HG03139 (cell line): ENCODE results near the gene PROX1.

Experiments used
- ATAC-seq: cut with Tn5 transposase; IDR thresholded peaks from one replicate; pipeline ENCODE4 v1.9.1; 2021; ENCODE audit not compliant: unreplicated experiment

Gene PROX1

DNA sequence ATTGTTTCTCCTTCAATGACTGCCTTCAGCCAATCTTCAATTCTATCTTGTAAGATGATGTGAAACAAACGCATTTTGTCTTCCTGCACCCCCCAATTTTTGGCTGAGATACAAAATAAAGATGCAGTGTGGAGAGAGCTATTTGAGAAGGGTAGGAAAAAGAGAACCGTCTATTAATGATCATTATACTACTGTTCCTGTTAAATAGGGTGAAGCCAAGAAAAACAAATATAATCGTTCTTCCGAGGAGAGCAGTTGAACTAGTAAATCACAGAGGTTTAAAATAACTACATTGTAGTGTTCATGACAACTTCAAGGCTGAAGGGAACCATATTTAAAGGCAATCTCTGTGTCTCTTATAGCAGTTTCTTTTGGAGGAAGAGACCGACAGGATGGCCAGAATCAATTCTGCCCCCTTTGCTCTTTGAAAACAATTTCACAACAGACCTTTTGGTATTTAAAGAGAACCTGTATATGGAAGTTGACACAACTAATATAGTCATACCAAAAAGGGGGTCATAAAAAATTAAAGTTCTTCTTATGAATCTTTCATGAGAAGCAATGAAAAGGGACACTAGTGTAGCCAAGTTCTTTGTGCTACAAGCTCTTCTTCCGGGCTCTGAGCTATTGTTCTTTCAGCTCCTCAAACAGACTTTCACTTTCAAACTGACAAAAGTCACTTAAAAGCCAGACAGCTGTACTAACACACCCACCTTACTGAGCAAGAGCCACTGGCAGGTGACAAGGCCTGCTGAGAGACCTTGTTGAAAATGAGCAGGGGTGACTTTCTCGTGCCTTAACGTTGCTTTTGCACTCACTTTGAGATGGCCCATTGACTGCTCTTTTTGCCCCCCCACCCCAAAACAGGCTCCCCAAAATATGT, 30.9 kb downstream of the PROX1 start:
- no peak for ATAC-seq

DNA sequence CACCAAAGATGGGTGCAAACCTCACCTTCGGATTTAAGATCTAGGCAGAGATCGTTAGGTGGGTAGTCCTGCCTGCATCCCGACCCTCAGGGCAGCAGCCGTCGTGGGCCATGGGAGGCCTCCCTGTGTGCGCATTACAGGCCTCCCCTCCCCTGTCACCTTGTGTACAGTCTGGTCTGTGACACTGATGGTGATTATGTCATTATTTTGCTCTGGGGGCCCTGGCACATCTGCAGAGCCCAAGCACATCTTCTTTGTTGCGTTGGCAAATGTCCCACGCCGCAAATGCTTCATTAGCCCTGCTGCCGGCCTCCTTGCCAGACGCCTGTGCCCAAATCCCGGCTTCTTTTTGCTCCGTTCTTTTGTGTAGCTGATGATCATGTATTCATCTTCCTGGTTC, 31.7 kb downstream of the PROX1 start:
- ATAC-seq: no peak

DNA sequence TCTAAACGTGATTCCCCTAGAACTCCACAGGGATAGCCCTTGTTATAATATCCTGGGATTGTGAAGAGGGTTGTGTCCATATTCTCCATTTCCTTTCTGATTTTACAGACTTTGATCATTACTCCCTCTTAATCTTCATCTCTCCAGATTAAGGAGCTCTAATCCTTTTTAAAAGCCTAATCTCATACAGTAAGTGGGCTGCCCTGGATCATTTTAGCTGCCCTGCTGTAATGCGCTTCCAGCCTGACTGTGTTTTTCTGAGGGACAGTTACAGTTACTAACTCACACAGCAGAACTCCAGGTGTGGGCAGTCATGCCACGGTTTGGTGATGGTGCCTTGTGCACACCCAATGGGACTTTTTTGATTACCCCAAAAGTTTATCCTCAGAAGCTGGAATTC, 33.5 kb downstream of the PROX1 start:
- no peak for ATAC-seq

DNA sequence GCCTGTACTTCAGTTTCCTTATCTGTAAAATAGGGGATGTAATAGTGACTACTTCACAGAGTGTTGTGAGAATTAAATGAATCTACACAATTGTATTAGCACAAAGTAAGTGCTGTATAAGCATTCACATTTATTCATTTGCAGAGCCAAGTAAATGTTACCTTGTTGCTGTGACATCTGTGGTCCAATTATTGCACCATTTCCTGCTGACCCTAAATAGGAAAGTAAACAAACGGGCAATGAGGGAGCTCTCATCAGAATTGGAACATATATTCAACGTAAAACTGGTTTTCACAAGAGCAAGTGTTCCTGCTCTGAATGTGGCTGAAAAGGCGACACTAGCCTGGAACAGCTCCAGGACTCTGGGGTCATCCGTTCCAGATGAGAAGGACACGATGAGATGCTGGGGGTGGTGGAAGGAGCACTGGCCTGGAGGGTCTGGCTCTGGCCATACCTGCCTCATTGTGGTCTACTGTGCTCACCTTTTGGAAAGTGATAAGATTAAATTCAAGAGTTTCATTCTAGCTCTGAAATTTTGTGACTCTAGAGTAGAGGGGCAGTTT, 34.5 kb downstream of the PROX1 start:
- ATAC-seq: no peak

DNA sequence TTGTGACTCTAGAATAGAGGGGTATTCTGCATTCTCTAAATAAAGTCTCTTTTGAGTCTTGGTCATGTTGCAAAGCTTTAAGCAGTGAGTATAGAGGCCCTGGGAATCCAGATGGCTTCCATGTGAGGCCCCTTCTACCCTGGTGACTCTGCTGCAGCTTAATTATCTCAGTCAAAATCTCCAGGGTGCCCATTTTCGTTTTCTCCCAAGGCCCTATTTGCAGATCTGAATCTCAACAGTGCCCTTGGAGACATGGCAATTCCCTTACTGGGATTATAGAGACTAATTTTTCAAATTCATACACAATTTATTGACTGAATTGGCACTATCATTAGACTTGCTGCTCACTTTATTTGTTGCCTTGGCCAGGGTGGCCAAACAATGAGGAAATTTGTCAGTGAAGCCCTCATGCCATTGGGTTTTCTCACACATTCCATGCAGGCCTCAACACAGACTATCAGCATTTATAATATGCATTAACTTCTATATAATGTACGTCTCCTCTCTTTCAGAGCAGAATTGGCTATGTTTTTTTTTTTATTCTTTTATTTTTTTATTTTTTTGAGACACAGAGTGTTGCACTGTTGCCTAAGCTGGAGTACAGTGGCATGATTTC, 35.1 kb downstream of the PROX1 start:
- ATAC-seq: no peak

DNA sequence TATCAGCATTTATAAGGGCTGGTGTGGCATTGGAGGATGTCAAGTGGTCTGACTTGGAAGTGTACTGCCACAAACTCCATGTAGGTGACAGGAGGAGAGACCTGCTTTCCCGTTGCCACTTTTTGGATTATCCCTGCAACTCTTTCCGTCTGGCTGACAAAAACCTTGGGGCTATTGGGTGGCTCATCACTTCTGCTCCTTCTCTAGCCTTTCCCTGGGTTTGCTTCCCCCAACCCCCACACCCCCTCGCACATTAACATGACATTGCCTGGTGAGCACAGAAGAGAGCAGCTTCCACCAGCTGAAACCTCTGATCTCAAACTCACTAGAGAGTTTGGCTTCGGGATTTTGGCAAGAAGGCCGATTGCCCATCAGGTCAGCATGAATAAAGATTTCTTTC, 39.2 kb downstream of the PROX1 start:
- ATAC-seq: no peak

DNA sequence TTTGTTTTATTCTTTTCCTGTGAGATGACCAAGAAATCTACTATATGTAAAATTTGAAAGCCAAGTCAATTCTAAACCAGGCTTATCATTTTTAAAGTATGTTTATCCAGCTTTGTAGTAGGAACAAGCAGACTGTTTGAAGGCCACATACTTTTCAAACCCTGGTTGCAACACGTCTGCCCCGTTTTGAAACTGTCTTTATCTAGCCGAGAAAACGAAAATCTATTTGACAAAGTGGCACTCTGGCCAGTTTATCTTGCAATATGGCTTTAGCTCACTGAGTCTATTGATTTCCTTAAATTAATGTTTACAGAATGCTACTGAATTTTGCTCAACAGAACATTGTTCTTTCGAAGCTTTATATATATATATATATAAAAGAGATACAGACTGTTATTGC, 39.7 kb downstream of the PROX1 start:
- ATAC-seq: no peak

DNA sequence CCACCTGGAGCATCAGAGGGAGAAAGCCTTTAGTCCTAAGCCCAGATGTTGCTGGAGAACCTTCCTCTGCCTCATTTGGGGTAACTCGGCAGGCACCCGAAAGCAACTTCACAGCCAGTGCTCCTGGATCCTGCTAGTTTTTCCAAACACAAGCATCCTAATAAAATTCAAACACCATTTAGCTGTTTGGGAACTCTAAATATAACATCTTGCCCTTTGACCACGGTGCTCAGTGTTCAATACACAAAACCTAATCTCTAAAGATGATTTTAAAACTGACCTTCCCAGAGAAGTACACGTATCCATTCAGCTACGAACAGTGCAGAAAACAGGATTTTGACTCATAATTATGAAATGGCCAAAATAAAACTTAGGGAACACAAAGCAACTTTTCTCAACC, 40.3 kb downstream of the PROX1 start:
- ATAC-seq: no peak

DNA sequence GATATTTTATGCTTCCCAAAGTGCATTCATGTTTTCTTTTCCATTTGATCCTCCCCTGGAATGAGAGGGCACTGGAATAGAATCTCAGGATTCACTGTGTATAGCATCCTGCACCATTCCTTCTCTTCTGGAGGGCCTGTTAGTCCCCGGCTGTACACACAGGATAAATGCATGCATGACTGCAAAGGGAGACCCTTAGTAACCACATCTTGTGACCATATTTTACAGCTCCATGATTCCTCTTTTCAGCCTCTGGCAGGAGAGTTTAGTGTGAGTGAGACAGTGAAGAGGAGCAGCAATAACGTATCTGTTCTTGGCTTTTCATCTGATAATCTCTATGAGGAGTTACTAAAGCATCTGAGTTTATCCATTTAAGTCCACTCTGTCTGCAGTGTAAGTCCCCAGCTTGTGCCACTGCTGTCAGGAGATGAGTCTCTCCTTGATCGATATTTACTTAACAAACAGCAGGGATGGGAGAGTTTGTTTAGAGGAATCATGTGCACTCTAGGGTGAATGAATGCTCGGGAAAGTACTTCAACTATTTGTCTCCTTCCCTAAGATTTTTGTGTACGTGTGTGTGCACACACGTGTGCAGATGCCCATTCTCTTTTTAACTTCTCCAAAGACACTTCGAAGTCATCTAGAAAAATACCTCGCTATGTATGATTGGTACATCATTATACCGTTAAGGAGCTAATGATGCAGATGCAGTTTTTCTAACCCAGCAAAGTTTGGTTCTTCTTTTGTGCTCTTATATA, 41.1 kb downstream of the PROX1 start:
- ATAC-seq: no peak

DNA sequence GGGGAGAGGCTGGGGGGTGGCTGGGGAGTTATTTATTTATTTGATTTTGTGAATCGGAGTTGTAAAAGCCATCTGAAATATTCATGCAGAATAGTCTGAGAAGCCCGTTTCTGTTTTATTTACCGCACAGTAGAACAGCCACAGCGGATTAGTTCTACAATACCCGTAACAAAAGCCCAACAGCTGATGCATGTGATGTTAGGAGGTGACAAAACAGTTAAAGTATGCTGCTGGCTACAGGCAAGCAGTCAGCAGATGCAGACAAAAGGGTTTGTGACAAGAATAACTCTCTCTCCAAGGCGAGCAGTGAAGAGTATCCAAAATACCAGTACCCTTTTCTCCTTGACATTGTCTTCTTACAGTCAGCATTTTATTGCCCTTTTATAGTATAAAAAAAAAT, 42.0 kb downstream of the PROX1 start:
- no peak for ATAC-seq

DNA sequence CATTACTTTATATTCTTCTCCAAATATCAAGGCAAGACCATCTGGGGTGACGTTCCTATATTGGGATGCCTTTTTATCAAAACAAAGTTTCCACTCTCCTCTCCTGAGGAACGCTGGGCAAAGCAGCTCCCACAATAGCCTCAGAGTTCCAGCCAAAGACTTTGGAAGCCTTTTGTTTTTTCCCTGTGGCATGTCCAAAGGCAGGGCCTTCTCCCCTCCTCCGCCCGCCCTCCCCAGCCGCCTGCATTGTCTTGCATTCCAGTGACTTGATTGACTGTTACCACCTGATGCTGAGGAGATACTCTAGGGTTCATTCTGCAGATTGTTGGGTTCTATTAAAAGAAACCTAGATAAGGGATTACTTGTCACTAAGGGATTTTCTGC, 43.5 kb downstream of the PROX1 start:
- ATAC-seq: no peak

DNA sequence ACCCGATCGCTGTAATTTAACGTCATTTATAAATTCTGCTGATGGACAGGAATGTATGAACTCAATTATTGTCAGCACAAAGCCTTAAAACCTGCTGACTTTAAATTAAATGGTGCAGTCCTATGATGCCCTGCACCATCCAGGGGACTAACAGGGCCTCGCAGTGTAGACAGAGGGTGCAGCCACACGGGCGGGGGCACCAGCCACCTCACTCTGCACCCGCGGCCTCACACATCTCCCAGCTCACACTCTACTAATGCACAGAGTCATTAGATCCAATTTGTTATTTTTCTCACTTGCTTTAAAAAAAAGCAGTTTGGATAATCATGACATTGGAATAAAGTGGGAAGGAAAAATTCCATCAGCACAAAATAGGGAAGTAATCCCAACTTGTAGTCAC, 49.7 kb downstream of the PROX1 start:
- no peak for ATAC-seq

DNA sequence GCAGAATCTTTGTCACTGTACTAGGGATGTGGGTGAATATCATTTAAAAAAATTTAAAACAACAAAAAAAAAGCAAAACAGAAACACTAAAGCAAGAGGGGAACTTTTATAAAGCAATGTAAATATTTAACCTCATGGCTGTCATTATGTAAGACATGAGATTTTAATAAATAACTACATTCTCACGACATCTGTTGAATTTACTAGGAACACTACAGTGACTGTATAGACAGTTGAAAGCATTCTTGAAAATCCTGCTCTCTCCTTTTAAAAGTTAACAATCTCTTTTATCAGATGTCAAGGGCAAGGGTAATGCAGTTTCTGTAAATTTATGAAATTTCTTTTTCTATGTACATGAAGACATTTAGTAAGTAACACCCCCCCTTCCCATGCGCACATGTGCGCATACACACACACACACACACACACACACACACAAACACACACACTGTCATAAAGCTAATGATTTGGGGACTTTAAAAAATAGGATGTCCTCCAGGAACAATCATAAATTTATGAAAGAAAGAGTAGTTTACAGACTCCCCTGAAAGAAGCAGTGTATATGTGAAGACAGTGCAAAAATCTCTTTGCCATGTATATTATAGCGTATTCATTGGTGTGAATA, 51.7 kb downstream of the PROX1 start:
- ATAC-seq: no peak

DNA sequence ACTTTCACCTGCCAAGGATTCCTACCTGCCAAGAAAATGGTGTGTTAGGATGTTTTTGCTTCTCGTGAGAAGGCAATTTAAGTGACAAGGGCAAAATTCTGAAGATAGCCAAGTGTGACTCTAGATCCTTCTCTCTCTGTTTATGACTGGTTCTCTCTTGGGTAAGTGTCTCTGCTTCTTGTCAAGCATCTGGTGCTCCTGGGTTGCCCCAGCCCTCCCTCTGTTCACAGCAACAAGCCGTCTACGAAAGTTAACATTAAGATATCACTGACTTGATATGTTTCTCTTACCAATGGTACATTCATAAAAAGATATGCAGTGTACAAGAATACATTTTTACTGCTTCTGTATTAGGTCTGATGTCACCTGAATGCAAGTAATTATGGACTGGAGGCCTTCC, 55.4 kb downstream of the PROX1 start:
- no peak for ATAC-seq

DNA sequence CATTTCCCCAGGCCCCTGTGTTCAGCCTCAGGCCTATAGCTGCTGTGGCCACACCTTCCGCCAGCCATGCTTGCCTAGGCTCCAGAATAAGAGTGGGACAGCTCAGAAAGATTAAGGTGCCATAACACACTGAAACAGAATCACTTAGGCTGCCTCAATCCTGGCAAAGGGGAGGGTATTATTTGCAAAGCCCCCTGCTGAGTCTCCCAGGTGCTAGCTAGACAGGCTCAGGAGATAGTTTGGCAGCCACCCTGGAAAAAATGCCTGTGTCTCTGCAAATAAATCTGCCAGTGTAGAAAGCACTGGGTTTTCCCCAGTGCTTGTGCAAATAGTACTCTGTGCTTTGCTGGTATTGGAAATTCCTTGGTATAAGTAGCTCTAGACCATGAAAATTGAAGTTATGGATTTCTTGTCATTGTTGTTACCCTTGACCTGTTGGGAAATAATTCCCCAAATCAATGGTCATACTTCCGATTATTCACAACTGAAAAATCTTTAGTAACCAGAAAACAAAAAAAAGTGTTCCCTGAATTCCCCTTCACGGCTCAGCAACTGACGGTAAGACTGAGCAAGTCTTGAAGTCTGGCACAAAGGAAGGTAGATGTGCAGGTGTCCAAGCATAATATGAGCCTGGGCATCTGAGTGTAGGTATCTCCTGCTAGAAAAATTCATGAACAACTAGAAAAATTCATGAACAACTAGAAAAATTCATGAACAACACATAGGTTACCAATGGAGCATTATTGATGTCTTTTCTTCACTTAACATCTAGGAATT, 56.9 kb downstream of the PROX1 start:
- ATAC-seq: no peak

DNA sequence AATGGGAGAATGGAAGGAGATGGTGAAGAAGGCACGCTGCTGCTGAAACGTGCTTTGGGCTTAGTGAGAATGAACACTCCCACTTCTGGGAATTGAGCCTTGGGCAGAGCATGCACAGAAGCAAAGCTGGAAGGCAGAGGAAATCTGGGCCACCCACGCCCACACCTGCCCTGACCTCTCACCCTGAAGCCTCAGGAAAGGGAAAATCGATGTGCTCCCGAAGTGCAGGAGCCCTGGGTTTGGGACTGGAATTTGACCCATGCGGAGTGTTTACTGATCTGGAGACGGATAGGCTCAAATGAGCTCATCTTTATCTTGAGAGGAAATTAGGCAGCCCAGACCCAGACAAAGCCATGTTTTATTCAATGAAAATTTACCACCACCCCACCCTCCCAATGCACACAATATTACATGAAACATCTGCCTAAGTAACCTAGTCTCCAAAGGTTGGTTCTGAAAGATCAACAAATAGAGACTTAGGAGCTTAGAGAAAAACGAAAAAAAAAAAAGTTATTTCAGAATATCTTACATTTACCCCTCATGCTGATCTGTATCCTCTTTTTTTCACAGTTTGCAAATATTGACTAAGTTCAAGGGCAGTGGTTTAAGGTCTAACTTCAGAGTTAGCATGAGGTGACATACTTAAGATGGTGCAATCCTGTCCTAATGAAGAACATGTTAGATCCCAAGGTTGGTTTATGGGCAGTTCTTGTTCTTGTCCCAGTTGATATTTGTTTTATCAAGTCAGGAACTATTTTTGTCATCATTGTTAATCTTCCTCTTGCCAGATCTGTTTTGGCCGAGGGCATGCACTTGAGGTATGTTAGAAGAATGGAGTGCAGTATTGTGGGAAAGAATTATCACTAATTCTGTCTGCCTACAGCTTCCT, 63.0 kb downstream of the PROX1 start:
- no peak for ATAC-seq

DNA sequence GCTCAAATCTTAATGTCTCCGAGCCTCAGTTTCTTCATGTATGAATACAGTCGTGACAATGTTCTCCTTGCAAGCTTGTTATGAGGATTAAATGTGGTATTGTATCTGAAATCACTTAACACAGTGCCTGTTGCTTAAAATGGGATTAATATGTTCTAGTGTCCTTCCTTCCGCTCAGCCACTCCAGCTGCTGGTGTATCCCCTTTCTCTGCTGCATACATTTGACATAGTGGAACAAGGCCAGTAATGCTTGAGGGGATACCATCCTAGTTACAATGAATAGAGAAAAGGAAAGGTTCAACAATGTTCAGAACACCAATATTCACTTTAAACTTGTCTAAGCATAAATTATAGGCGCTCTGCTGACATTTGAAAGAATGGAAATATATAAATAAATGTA, 64.0 kb downstream of the PROX1 start:
- ATAC-seq: no peak

DNA sequence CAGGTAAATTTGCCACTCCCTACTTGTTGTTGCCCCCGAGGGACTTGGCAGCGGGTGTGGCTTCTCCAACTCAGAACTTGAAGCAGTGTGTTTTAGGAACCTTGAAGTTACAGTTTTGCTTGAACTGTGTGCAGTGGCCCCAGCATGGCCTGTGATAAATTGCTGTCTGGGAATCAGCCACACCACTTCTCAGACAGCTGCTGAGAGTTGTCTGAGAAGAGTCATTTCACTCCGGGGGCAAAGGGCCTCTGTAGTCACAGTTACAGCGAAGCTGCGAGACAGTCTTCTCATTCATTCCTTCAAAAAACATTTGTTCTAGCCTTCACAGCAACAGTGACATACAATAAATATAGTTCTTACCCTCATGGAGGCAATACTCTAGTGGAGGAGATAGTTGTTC, 70.3 kb downstream of the PROX1 start:
- no peak for ATAC-seq

DNA sequence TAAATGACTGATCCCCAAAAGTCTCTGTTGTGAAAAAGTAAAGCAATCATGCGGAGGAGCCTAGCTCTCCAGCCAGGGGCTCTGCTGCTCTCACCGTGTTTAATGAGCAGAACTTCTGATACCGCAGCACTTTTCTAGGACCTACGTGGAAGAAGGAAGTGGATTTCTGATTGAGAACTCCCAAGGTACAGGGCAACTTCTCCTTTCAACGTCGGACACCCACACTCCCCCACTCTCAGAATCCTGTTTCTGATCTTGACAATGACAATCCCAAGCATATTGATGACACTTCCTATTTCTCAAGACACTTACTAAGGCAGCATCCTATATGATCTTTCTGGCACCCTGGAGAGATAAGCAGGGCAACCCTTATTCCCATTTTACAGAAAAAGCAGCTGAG, 78.4 kb downstream of the PROX1 start:
- ATAC-seq: no peak

DNA sequence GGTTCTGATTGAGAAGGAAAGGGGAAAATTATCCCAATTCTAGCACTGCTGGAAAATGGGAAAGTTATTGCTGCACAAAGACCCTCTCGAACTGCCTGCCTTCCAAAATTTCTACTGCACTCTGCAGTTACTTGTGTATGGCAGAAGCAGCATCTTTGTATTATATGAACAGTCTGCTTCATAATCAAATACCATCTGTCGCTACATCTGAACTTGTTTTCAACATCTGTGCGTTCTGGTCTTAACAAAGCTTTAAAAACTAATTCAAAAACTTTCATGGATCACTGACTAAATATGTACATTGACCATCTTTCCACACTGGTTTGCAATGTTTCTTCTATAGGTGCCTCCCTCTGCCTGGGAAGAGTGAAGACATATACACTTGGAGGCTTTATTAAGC, 79.2 kb downstream of the PROX1 start:
- ATAC-seq: no peak
